ENCODE results near the gene PNLDC1.

PNLDC1 gene

DNA sequence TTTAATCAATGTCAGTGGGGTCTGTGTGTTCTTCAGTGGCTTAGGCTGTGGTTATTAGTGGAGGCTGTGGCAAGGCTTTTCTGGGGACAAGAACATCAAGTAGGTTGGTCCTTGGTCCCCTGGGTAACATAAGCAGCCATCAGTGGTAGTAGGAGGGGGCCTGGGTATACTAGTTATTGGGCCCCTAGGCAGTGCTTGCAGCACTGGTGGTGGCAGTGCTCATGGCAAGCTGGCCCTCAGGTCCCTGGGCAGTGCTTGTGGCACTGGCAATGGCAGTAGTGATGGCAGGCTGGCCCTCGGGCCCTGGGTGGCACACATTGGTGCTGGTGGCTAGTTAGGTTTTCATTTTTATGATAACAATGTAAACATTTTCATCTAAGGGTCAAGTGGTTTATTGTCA, 58.2 kb downstream of the PNLDC1 start:
- no peak for DNase-seq

DNA sequence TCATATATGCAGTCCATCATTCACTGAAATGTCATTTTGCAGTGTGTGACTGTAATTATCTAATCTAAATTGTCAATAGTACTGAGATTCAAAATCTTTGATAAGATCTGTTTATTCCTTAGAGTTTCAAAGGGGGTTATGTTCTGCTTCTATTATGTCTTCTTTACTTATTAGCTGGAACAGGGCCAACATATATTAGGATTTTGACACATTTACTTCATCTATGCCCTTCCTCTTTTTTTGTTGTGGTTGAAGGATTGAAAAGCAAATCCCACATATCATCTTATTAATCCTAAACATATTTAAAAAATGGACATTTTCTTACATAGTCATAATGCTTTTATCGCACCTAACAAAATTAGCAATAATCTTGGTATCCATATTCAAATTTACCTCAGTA, 60.4 kb downstream of the PNLDC1 start:
- no peak for DNase-seq

DNA sequence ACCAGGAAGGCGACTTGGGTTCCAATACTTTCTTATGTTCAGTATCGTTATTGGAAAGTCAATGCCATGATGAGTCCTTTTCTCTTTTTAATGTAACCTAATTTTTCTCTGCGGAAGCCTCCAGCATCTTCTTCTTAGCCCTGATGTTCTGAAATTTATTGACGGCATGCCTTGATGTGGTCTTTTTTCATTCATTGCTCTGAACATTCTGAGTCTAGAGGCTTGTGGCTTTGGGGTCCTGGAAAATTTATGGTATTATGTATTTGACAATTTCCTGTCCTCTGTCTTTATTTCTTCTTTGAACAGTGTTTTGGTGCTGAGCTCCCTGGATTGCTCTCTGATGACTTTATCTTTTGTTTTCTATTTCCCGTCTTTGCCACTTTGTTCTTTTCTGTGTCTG, 62.0 kb downstream of the PNLDC1 start:
- no peak for DNase-seq

DNA sequence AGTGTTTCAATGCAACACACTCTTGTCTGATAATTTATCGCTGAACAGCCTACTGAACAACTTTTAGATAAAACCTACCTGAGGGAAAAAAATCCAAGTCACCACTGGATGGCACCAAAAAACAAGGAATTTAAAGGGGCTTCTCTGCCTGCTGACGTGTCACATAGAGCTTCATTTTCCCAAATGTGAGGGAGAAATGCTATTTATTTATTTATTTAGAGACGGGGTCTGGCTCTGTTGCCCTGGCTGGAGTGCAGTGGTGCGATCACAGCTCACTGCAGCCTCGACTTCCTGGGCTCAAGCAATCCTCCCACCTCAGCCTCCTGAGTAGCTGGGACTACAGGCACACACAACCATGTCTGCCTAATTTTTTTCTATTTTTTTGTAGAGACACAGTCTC, 63.3 kb downstream of the PNLDC1 start:
- DNase-seq: peak; percentile 19

GRCh38 chr6:159865226-159865920, 65.3 kb downstream of the PNLDC1 start:
- DNase-seq: no peak

DNA sequence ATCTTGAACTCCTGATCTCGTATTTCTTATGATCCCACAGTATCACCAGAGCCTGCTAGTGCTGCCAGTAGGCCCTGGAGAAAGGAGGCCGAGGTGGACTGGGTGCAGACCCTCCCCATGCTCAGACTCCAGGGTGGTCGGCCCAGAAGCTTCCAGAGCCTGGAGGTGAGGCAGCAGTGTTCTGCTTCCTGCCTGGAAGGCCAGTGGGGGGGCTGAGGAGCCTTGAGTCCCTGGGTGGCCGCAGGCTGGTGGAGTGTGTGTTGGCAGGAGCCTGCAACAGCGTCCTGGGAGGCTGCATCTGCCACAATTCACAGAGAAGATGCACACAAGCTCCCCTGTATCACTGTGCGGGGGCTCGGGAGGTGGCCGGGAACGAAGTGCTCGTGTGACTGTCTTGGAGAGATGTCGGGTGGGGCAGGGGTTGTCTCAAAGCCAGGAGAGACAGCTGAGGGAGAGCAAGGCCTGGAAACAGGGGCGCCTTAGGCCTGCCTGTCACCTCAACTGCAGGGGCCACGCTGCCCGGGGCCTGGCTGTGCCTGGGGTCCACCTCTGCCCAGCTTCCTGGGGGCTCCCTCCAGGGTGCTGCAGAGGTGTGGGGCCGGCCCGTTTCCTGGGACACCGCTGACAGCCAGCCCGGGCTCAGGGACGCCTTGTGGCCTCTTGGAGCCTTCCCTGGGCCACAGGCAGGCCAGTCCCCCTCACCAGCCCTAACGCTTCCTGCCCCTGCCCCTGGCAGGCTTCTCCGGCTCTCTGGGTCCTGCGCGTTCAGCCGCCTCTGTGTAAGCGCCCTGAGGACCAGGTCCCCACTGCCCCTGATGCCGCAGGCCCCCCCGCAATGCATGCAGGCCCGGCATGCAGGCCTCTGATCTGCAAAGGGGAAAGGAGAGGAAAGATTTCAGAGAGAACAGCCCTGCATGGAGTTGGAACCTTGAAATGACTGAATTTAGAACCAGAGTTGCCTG, 66.5 kb downstream of the PNLDC1 start:
- DNase-seq: no peak

All from activated T-cell treated with anti-CD3 and anti-CD28 coated beads for 4 hours (primary cell).